ENCODE measurements around the gene ZNF254. TPM values are rescaled to one million over a fixed set of nuclear protein-coding genes. Genes with fewer than 3 reads are reported as not detected.
"Not testable (repeated sequence)": the region's sequence is repeated elsewhere in the genome, so short reads cannot be mapped to it uniquely, and the experiment has no call there.

ZNF254 gene
- 32.3 TPM for total RNA-seq (ENCODE audit: unreplicated experiment)
- long read RNA-seq, partial matches to known transcripts = 0 of 7 reads
- long read RNA-seq, other reads (novel, unspliced or antisense) = 3 of 7 reads

DNA sequence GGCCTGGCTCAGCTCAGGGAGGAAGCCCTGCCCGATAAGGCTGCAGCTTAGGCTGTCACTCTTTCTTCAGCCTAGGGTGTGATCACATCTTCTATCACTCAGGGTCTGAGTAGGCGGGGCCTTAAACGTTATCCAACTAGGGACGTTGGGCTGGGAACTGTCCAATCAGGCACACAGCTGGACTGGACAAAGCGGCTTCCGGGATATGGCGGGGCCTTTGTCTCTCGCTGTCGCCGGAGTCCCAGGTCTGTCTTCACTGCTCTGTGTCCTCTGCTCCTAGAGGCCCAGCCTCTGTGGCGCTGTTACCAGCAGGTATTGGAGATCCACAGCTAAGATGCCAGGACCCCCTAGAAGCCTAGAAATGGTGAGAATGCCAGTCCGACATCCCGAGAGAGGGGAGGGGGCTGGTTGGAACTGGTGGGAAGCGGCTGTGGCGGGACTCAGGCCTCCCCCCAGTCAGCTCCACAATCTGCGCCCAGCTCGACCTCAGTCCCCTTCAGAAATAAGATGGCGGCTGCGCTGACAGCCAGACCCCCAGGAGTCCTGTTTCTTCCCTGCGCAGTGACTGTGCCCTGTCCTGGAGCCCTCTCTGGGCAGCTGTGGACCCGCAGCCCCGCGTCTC is at the start of gene ZNF254:
TSS of gene ZNF254 (plus strand) at position 214 of the 622 bp plus-strand sequence. CDS start at position 335, 121 bp downstream.
- TF ChIP-seq, protein P1, sequence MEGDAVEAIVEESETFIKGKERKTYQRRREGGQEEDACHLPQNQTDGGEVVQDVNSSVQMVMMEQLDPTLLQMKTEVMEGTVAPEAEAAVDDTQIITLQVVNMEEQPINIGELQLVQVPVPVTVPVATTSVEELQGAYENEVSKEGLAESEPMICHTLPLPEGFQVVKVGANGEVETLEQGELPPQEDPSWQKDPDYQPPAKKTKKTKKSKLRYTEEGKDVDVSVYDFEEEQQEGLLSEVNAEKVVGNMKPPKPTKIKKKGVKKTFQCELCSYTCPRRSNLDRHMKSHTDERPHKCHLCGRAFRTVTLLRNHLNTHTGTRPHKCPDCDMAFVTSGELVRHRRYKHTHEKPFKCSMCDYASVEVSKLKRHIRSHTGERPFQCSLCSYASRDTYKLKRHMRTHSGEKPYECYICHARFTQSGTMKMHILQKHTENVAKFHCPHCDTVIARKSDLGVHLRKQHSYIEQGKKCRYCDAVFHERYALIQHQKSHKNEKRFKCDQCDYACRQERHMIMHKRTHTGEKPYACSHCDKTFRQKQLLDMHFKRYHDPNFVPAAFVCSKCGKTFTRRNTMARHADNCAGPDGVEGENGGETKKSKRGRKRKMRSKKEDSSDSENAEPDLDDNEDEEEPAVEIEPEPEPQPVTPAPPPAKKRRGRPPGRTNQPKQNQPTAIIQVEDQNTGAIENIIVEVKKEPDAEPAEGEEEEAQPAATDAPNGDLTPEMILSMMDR (IDR thresholded peaks at IDR 0.05; ENCODE audit: unreplicated experiment) = no peak
- peak; percentile 85 for DNase-seq (ENCODE audit: low spot score)
- Mint-ChIP-seq H3K9me3 (ENCODE audit: unreplicated experiment) (no peaks in the 10 kb centered on the region), H3K27ac (ENCODE audit: unreplicated experiment) (peak within 1 kb of the TSS; percentile 100), H3K36me3 (ENCODE audit: low read depth, unreplicated experiment) (no peaks in the 10 kb centered on the region), H3K27me3 (ENCODE audit: unreplicated experiment) (no peaks in the 10 kb centered on the region), H3K4me1 (ENCODE audit: unreplicated experiment) (peaks cover 3% of the 10 kb centered on the region), H3K4me3 (ENCODE audit: unreplicated experiment) (peak within 1 kb of the TSS; percentile 98)

DNA sequence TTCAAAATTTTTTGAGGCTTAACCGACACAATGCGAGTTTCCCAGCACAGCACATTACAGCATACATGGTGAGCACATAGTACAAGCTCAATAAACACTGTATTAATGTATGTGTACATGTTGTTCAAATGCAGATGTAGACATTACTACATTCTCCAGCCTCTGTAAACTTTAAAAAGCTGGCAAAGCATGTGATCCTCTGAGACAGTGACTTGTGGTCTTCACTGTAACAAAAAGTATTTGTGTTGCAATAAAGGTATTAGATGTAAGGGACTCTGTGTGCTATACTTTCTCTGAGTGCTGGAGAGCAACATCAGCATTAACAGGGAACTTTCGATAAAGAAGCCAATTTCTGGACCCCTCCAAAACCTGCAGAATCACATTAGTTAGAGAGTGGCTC is 46.4 kb upstream of the ZNF254 start:
- TF ChIP-seq, protein P1 (IDR thresholded peaks at IDR 0.05; ENCODE audit: unreplicated experiment) = no peak
- H3K9me3 Mint-ChIP-seq (ENCODE audit: unreplicated experiment) = no peaks in the 10 kb centered on the region
- H3K36me3 Mint-ChIP-seq (ENCODE audit: low read depth, unreplicated experiment) = peaks cover 29% of the 10 kb centered on the region
- H3K4me3 Mint-ChIP-seq (ENCODE audit: unreplicated experiment) = no peak overlapping the region
- peaks cover 3% of the 10 kb centered on the region for H3K4me1 Mint-ChIP-seq (ENCODE audit: unreplicated experiment)
- DNase-seq (ENCODE audit: low spot score) = no peak
- H3K27me3 Mint-ChIP-seq (ENCODE audit: unreplicated experiment) = no peaks in the 10 kb centered on the region
- H3K27ac Mint-ChIP-seq (ENCODE audit: unreplicated experiment) = no peak overlapping the region

DNA sequence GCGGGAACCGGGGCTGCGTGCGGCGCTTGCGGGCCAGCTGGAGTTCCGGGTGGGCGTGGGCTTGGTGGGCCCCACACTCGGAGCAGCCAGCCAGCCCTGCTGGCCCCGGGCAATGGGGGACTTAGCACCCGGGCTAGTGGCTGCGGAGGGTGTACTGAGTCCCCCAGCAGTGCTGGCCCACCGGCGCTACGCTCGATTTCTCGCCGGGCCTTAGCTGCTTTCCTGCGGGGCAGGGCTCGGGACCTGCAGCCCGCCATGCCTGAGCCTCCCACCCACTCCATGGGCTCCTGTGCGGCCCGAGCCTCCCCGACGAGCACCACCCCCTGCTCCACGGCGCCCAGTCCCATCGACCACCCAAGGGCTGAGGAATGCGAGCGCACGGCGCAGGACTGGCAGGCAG is 45.7 kb upstream of the ZNF254 start:
- H3K36me3 Mint-ChIP-seq (ENCODE audit: low read depth, unreplicated experiment) = peaks cover 29% of the 10 kb centered on the region
- not testable (repeated sequence) for H3K9me3 Mint-ChIP-seq (ENCODE audit: unreplicated experiment); H3K4me1 Mint-ChIP-seq (ENCODE audit: unreplicated experiment)

DNA sequence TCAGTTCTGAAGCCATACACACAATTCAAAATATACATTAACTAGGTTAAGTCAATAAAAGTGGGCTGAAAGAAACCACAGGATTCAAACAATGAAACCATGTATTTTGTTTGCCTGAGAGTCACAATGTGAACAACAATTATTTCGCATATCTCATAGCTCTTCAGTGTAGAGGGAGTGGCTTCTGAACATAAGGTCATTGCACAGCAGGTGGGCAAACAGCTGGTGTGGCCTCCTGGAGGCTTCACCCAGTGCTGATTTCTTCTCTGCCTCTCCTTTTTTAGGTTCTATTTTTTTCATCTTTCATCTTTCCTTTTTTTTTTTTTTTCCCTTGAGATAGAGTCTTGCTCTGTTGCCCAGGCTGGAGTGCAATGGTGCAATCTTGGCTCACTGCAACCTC is 40.4 kb upstream of the ZNF254 start:
- TF ChIP-seq, protein P1 (IDR thresholded peaks at IDR 0.05; ENCODE audit: unreplicated experiment) = no peak
- Mint-ChIP-seq H3K4me1 (ENCODE audit: unreplicated experiment) (no peaks in the 10 kb centered on the region), H3K36me3 (ENCODE audit: low read depth, unreplicated experiment) (peaks cover 49% of the 10 kb centered on the region), H3K27ac (ENCODE audit: unreplicated experiment) (no peak overlapping the region), H3K4me3 (ENCODE audit: unreplicated experiment) (no peak overlapping the region), H3K9me3 (ENCODE audit: unreplicated experiment) (no peaks in the 10 kb centered on the region), H3K27me3 (ENCODE audit: unreplicated experiment) (no peaks in the 10 kb centered on the region)
- DNase-seq (ENCODE audit: low spot score) = no peak

More for the DNA sequence above, 45.7 kb upstream of the ZNF254 start:
- H3K4me3 Mint-ChIP-seq (ENCODE audit: unreplicated experiment); DNase-seq (ENCODE audit: low spot score); H3K27ac Mint-ChIP-seq (ENCODE audit: unreplicated experiment); H3K27me3 Mint-ChIP-seq (ENCODE audit: unreplicated experiment): not testable (repeated sequence)

DNA sequence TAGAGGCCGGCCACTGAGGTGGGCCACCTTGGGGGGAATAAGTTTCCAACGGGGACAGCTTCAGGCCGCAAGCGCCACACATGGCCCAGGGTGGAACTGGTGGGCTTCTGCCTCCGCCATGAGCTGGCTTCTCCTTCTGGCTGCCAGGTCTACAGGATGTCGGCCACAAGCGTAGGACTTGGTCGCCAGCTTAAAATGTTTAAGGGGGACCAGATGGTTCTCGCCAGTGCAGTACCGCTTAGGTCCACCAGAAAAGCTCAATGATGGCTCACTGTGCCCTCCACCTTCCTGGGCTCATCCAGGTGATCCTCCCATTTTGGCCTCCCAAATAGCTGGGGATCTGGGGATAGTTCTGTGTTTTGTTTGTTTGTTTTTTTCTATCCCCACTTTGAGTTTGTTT is 38.7 kb upstream of the ZNF254 start:
- Mint-ChIP-seq H3K27ac (ENCODE audit: unreplicated experiment) (no peak overlapping the region), H3K9me3 (ENCODE audit: unreplicated experiment) (no peaks in the 10 kb centered on the region), H3K27me3 (ENCODE audit: unreplicated experiment) (no peaks in the 10 kb centered on the region), H3K36me3 (ENCODE audit: low read depth, unreplicated experiment) (peaks cover 50% of the 10 kb centered on the region), H3K4me1 (ENCODE audit: unreplicated experiment) (no peaks in the 10 kb centered on the region), H3K4me3 (ENCODE audit: unreplicated experiment) (no peak overlapping the region)
- no peak for DNase-seq (ENCODE audit: low spot score)
- TF ChIP-seq, protein P1 (IDR thresholded peaks at IDR 0.05; ENCODE audit: unreplicated experiment) = peak; percentile 16
